ENCODE data around the gene ALG2. TPM values are rescaled to one million over a fixed set of nuclear protein-coding genes. Genes with fewer than 3 reads are reported as not detected.

ALG2 gene
- total RNA-seq, 1 donor from 2014 or later: 39.0 TPM

DNA sequence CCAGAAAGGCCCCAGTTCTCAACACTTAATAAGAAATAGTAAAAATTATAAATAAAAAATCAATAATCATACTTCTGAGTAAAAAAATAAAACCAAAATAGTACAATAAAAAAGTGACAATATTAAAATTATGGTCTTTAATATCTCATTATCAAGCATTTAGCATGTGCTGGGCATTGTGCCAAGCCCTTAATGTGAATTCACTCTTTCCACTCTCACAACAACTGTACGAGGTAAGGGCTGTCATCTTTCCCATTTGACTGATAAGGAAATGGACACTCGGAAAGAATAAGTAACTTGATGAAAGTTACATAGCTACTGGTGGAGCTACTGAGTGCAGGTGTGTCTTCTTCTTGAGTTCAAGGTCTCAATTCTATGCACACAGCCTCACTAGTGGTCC lies 43.9 kb upstream of the ALG2 start:
- no peak for TF ChIP-seq CTCF (IDR thresholded peaks at IDR 0.05; ENCODE audit: unreplicated experiment)
- no peak overlapping the region for H3K27ac Mint-ChIP-seq
- H3K36me3 Mint-ChIP-seq (ENCODE audit: insufficient read depth): no peaks in the 10 kb centered on the region
- DNase-seq (ENCODE audit: low spot score, unreplicated experiment): no peak
- peaks cover 3% of the 10 kb centered on the region for H3K27me3 Mint-ChIP-seq
- no peaks in the 10 kb centered on the region for H3K9me3 Mint-ChIP-seq (ENCODE audit: low read depth)
- H3K4me3 Mint-ChIP-seq (ENCODE audit: low read depth): no peak overlapping the region
- H3K4me1 Mint-ChIP-seq (ENCODE audit: low read depth): no peaks in the 10 kb centered on the region

GRCh38 chr9:99264070-99264680 lies 42.4 kb upstream of the ALG2 start:
- no peak for DNase-seq (ENCODE audit: low spot score, unreplicated experiment)
- H3K27ac Mint-ChIP-seq: no peak overlapping the region
- no peaks in the 10 kb centered on the region for H3K9me3 Mint-ChIP-seq (ENCODE audit: low read depth)

DNA sequence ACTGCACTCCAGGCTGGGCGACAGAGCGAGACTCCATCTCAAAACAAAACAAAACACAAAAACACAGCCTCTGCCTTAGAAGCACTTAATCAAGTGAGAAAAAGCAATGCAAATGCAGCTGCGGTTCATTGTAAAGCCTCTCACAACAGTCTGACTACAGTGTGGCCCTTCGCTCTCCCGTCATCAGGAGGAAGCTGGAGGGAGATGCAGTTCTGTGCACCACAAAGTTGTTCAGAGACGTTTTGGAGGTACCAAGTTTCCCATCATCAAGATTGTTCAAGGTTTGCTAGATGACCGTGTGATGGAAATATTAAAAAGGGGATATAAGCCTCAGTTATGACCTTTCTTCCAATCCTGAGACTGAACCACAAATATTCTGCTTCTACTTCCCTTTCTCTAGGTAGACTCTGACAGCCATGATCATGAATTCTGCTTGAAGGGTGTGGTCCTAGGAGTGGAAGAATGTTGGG lies 41.2 kb upstream of the ALG2 start:
- Mint-ChIP-seq H3K27me3 (peaks cover 5% of the 10 kb centered on the region), H3K9me3 (ENCODE audit: low read depth) (no peaks in the 10 kb centered on the region), H3K4me1 (ENCODE audit: low read depth) (no peaks in the 10 kb centered on the region), H3K4me3 (ENCODE audit: low read depth) (no peak overlapping the region), H3K36me3 (ENCODE audit: insufficient read depth) (no peaks in the 10 kb centered on the region), H3K27ac (no peak overlapping the region)
- no peak for DNase-seq (ENCODE audit: low spot score, unreplicated experiment)
- no peak for TF ChIP-seq CTCF (IDR thresholded peaks at IDR 0.05; ENCODE audit: unreplicated experiment)

More at GRCh38 chr9:99264070-99264680, 42.4 kb upstream of the ALG2 start:
- no peak for TF ChIP-seq CTCF (IDR thresholded peaks at IDR 0.05; ENCODE audit: unreplicated experiment)
- H3K4me1 Mint-ChIP-seq (ENCODE audit: low read depth): no peaks in the 10 kb centered on the region
- no peaks in the 10 kb centered on the region for H3K36me3 Mint-ChIP-seq (ENCODE audit: insufficient read depth)
- H3K4me3 Mint-ChIP-seq (ENCODE audit: low read depth): no peak overlapping the region
- H3K27me3 Mint-ChIP-seq: peaks cover 3% of the 10 kb centered on the region

DNA sequence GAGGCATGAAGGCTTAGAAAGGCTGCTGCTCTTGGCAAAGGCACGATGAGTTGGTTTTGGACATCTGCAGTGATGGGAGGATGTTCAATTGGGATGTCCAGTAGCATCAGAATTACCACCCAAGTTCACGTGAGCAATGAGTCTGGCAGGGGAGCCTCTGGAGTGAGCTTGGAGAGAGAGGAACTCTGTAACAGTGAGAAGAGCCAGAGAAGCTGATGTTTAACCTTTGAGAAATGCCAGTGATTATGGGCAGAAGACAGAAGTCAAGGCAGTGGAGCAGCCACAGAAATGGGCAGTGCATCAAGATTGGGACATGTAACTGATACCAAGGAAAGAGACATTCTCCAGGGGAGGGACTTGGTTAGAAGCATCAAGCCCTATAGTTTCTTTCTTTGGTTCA lies 40.2 kb upstream of the ALG2 start:
- H3K4me3 Mint-ChIP-seq (ENCODE audit: low read depth): no peak overlapping the region
- H3K27ac Mint-ChIP-seq: no peak overlapping the region
- H3K4me1 Mint-ChIP-seq (ENCODE audit: low read depth): no peaks in the 10 kb centered on the region
- TF ChIP-seq CTCF (IDR thresholded peaks at IDR 0.05; ENCODE audit: unreplicated experiment): no peak
- H3K36me3 Mint-ChIP-seq (ENCODE audit: insufficient read depth): no peaks in the 10 kb centered on the region
- DNase-seq (ENCODE audit: low spot score, unreplicated experiment): no peak
- peaks cover 5% of the 10 kb centered on the region for H3K27me3 Mint-ChIP-seq
- H3K9me3 Mint-ChIP-seq (ENCODE audit: low read depth): no peaks in the 10 kb centered on the region

GRCh38 chr9:99259231-99259918 lies 37.6 kb upstream of the ALG2 start:
- no peak overlapping the region for H3K27ac Mint-ChIP-seq
- no peaks in the 10 kb centered on the region for H3K36me3 Mint-ChIP-seq (ENCODE audit: insufficient read depth)
- no peak for TF ChIP-seq CTCF (IDR thresholded peaks at IDR 0.05; ENCODE audit: unreplicated experiment)
- no peaks in the 10 kb centered on the region for H3K4me1 Mint-ChIP-seq (ENCODE audit: low read depth)
- no peaks in the 10 kb centered on the region for H3K9me3 Mint-ChIP-seq (ENCODE audit: low read depth)
- peaks cover 5% of the 10 kb centered on the region for H3K27me3 Mint-ChIP-seq
- no peak overlapping the region for H3K4me3 Mint-ChIP-seq (ENCODE audit: low read depth)
- no peak for DNase-seq (ENCODE audit: low spot score, unreplicated experiment)
